ENCODE measurements around the gene KRT1.

Gene KRT1

DNA sequence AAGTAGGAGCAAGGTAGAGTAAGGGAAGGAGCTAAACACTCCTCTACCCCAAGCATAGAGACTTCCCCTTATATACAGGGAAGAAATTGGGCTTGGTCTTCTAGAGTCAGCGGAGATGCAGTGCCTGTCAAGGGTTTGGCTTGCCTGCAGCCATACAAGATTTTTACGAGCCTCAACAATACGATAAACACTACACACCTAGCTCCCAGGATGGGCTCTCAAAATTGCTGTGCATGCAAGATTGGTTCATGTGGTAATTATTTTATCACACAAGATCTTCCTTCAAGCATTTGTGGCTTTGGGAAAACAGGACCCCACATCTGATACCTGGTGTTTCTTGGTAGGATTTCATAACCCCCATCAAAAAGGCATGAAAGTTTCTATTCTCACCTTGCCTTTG, at the start of gene KRT1:
Gene KRT1, minus strand, starts transcription at position 45 of the 400 bp plus-strand sequence. CDS start 59 bp downstream, outside the sequence.
- no peaks in the 10 kb centered on the region for H3K79me2 ChIP-seq (ENCODE audit: control insufficient read depth, insufficient read depth, low read length, unreplicated experiment)
- no peaks in the 10 kb centered on the region for H3K36me3 ChIP-seq (ENCODE audit: insufficient read depth, low read length)

DNA sequence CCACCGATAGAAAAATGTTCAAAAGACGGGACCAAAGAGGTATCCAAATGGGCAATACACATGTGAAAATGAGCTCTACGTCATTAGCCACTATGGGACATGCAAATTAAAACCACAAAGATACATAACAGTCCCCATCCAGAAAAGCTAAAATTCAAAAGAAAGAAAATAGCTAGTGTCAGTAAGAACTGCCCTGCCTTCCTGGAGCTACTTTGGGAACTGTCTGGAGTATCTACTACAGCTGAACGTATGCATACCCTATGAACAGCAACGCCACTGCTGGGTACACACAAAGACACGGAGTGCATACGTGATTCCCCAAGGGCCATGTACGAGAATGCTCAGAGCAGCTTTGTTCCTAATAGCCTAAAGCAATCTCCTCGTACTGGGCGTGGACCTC, 48.9 kb upstream of the KRT1 start:
- peaks cover 87% of the 10 kb centered on the region for H3K27me3 ChIP-seq (ENCODE audit: insufficient read depth, low read length)
- H3K4me3 ChIP-seq (ENCODE audit: low read depth, low read length): no peak overlapping the region
- no peak overlapping the region for H3K27ac ChIP-seq (ENCODE audit: low read depth, low read length)
- H2AFZ ChIP-seq (ENCODE audit: low read length, unreplicated experiment): no peak overlapping the region
- H3K79me2 ChIP-seq (ENCODE audit: control insufficient read depth, insufficient read depth, low read length, unreplicated experiment): no peaks in the 10 kb centered on the region
- no peaks in the 10 kb centered on the region for H3K36me3 ChIP-seq (ENCODE audit: insufficient read depth, low read length)
- H3K4me1 ChIP-seq (ENCODE audit: control insufficient read depth, insufficient read depth, low read length, unreplicated experiment): no peaks in the 10 kb centered on the region

More for the DNA sequence above, at the start of gene KRT1:
- H3K4me3 ChIP-seq (ENCODE audit: low read depth, low read length): no peak within 1 kb of the TSS
- H3K27ac ChIP-seq (ENCODE audit: low read depth, low read length): no peak within 1 kb of the TSS
- no peaks in the 10 kb centered on the region for H3K4me1 ChIP-seq (ENCODE audit: control insufficient read depth, insufficient read depth, low read length, unreplicated experiment)
- H2AFZ ChIP-seq (ENCODE audit: low read length, unreplicated experiment): no peak within 1 kb of the TSS
- peaks cover 100% of the 10 kb centered on the region for H3K27me3 ChIP-seq (ENCODE audit: insufficient read depth, low read length)

DNA sequence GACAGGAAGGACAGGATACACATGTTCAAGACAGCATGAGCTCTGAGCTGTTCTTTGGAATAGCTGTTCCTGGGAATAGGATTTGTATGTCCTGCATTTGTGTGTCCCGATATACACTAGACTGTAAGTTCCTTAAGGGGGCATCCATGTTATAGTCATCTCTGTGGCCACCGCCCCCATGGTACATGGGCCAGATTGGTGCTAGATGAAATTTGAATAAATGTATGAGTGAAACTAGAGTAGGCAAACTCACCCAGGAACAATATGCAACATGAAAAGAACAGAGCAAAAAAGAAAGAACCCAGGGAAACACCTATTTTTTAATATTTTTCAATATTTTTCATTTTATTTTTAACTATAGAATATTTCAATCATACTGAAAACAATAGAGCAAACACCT, 48.2 kb upstream of the KRT1 start:
- Histone ChIP-seq H3K79me2 (ENCODE audit: control insufficient read depth, insufficient read depth, low read length, unreplicated experiment) (no peaks in the 10 kb centered on the region), H3K27ac (ENCODE audit: low read depth, low read length) (no peak overlapping the region), H3K4me3 (ENCODE audit: low read depth, low read length) (no peak overlapping the region), H3K4me1 (ENCODE audit: control insufficient read depth, insufficient read depth, low read length, unreplicated experiment) (no peaks in the 10 kb centered on the region), H3K36me3 (ENCODE audit: insufficient read depth, low read length) (no peaks in the 10 kb centered on the region), H2AFZ (ENCODE audit: low read length, unreplicated experiment) (no peak overlapping the region), H3K27me3 (ENCODE audit: insufficient read depth, low read length) (peaks cover 80% of the 10 kb centered on the region)

DNA sequence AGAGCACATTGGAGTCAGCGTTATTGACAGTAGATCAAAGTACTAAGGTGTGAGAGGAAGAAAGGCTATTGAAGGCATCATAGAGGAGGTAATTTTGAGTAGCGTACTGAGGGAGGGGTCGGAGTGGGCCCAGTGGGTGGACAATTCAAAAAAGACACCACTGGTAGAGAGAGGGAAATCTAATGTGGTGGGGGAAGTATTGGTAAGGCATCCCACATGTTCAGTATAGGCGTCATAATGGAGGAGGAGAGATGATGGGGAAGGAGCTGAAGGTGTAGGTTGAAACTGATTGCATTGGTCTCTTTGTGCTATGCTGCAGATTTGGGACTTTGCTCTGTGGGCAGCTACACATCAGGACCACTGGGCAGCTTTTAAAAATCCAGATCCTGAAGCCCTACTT, 46.8 kb upstream of the KRT1 start:
- Histone ChIP-seq H3K36me3 (ENCODE audit: insufficient read depth, low read length) (no peaks in the 10 kb centered on the region), H3K4me1 (ENCODE audit: control insufficient read depth, insufficient read depth, low read length, unreplicated experiment) (no peaks in the 10 kb centered on the region), H3K79me2 (ENCODE audit: control insufficient read depth, insufficient read depth, low read length, unreplicated experiment) (no peaks in the 10 kb centered on the region), H3K27ac (ENCODE audit: low read depth, low read length) (no peak overlapping the region), H2AFZ (ENCODE audit: low read length, unreplicated experiment) (no peak overlapping the region), H3K4me3 (ENCODE audit: low read depth, low read length) (no peak overlapping the region), H3K27me3 (ENCODE audit: insufficient read depth, low read length) (peaks cover 73% of the 10 kb centered on the region)

DNA sequence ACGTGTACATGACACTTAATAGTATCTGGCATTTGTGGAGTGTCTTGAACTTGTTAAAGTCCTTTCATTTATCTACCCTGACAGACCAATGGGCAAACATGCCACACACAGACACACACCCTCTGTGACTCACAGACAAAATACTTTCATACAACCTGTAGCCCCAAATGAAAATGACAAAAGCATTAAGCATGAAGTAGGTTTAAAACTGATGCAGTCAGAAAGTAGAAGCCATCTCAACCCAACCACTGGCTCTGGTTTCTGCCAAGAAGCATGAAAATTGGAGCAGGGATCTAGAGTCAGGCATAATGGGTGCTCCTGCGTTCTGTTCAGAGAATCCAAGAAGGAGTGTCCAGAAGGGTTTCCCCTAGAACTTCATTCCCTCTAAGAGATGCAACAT, 46.2 kb upstream of the KRT1 start:
- Histone ChIP-seq H3K36me3 (ENCODE audit: insufficient read depth, low read length) (no peaks in the 10 kb centered on the region), H3K4me1 (ENCODE audit: control insufficient read depth, insufficient read depth, low read length, unreplicated experiment) (no peaks in the 10 kb centered on the region), H3K4me3 (ENCODE audit: low read depth, low read length) (no peak overlapping the region), H2AFZ (ENCODE audit: low read length, unreplicated experiment) (no peak overlapping the region), H3K79me2 (ENCODE audit: control insufficient read depth, insufficient read depth, low read length, unreplicated experiment) (no peaks in the 10 kb centered on the region), H3K27me3 (ENCODE audit: insufficient read depth, low read length) (peaks cover 73% of the 10 kb centered on the region), H3K27ac (ENCODE audit: low read depth, low read length) (no peak overlapping the region)

DNA sequence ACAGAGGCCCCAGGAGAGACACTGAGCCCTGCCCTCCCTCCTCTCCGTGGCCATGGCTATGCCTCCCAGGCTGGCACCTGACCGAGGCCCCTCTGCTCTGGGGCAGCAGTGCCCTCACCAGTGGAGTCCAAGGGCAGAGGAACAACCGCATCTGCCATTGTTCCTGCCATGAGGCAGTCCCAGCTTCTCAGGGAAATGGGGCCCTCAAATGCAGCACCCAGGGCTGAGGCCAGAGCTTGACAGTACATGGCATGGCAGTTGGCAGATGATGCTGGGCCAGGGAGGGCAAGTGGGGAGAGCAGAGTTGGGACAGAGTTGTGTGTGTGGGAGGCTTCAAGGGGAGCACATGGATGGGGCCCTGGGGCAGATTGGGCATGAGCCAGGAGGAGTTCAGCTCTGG, 44.2 kb upstream of the KRT1 start:
- no peak overlapping the region for H2AFZ ChIP-seq (ENCODE audit: low read length, unreplicated experiment)

DNA sequence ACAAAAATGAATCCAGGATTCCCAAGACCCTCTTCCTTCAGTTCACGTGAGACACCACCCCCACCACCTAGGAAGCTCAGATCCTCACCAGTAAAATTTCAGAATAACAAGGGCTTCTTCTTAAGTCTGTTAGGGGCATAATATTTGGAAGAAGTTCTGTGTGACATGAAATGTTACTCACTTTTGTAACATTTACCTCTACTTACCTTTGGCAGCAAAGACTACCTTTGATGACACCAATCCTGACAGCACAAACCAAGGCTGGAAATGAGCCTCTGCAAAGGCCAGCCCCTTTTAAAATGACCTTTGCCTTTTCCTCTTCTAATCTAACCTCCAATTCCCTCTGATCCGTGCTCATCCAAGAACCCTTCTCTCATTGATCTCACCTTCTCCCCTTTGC, 42.5 kb upstream of the KRT1 start:
- H3K36me3 ChIP-seq (ENCODE audit: insufficient read depth, low read length): no peaks in the 10 kb centered on the region
- no peaks in the 10 kb centered on the region for H3K79me2 ChIP-seq (ENCODE audit: control insufficient read depth, insufficient read depth, low read length, unreplicated experiment)
- H3K4me1 ChIP-seq (ENCODE audit: control insufficient read depth, insufficient read depth, low read length, unreplicated experiment): no peaks in the 10 kb centered on the region
- H3K27me3 ChIP-seq (ENCODE audit: insufficient read depth, low read length): peaks cover 66% of the 10 kb centered on the region
- H3K27ac ChIP-seq (ENCODE audit: low read depth, low read length): no peak overlapping the region
- no peak overlapping the region for H3K4me3 ChIP-seq (ENCODE audit: low read depth, low read length)
- no peak overlapping the region for H2AFZ ChIP-seq (ENCODE audit: low read length, unreplicated experiment)

More for the DNA sequence above, 44.2 kb upstream of the KRT1 start:
- Histone ChIP-seq H3K79me2 (ENCODE audit: control insufficient read depth, insufficient read depth, low read length, unreplicated experiment) (no peaks in the 10 kb centered on the region), H3K27ac (ENCODE audit: low read depth, low read length) (no peak overlapping the region), H3K27me3 (ENCODE audit: insufficient read depth, low read length) (peaks cover 65% of the 10 kb centered on the region), H3K36me3 (ENCODE audit: insufficient read depth, low read length) (no peaks in the 10 kb centered on the region), H3K4me3 (ENCODE audit: low read depth, low read length) (no peak overlapping the region), H3K4me1 (ENCODE audit: control insufficient read depth, insufficient read depth, low read length, unreplicated experiment) (no peaks in the 10 kb centered on the region)

DNA sequence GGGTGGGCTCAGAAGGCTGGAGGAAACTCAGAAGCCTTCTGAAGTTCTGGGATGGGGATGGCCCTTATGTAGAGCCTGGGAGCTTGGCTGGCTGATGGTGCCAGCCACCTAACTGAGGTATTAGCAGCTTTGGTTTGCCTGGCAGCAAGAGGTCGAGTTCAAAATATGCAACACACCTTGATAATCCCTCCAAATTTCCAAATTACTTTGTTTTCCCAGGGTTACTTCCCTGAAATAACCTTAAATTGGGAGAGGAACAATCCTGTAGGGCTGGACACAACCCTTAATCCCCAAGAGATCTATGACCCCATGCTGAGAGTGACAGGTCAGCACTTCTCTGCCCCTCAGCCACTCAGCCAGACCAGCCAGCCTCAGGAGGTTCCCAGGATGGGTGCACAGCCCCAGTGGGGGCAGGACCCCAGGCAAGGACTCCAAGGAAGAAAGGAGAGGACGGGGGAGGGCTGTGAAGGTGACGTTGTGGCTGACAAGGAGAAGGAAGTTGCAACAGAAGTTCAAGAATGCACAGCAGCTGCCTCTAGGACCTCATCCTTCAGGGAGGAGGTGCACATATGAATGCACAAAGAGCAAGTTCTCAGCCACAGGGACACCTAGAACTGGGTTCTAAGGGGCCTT, 41.7 kb upstream of the KRT1 start:
- no peaks in the 10 kb centered on the region for H3K36me3 ChIP-seq (ENCODE audit: insufficient read depth, low read length)
- no peak overlapping the region for H3K4me3 ChIP-seq (ENCODE audit: low read depth, low read length)
- no peaks in the 10 kb centered on the region for H3K79me2 ChIP-seq (ENCODE audit: control insufficient read depth, insufficient read depth, low read length, unreplicated experiment)
- no peak overlapping the region for H2AFZ ChIP-seq (ENCODE audit: low read length, unreplicated experiment)
- H3K27ac ChIP-seq (ENCODE audit: low read depth, low read length): no peak overlapping the region
- H3K4me1 ChIP-seq (ENCODE audit: control insufficient read depth, insufficient read depth, low read length, unreplicated experiment): no peaks in the 10 kb centered on the region
- H3K27me3 ChIP-seq (ENCODE audit: insufficient read depth, low read length): peaks cover 66% of the 10 kb centered on the region

DNA sequence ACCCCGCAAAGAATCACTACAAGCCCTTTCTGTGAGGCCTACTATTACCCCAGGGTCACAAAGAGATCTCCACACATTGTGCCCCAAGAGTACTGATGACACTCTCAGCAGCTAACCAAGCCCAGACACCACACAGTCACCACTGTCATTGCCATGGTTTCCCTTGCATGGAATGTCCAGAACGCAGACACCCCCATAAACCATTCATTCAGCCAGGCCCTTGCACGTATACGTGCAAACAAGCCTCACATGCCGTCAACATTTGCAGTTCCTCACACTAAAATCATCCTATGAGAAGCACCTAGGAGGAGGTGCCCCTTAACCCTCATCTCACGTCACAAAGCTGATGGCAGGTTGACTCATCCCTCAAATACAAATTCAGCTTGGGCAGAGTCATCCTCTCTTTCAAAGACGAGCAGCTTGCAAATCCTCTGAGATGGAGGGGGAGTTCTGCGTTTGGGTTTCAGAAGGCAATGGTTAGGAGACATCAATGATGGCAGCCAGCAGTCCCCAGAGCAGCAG, 40.2 kb upstream of the KRT1 start:
- Histone ChIP-seq H3K4me1 (ENCODE audit: control insufficient read depth, insufficient read depth, low read length, unreplicated experiment) (no peaks in the 10 kb centered on the region), H3K27me3 (ENCODE audit: insufficient read depth, low read length) (peaks cover 66% of the 10 kb centered on the region), H2AFZ (ENCODE audit: low read length, unreplicated experiment) (no peak overlapping the region), H3K27ac (ENCODE audit: low read depth, low read length) (no peak overlapping the region), H3K4me3 (ENCODE audit: low read depth, low read length) (no peak overlapping the region), H3K36me3 (ENCODE audit: insufficient read depth, low read length) (no peaks in the 10 kb centered on the region), H3K79me2 (ENCODE audit: control insufficient read depth, insufficient read depth, low read length, unreplicated experiment) (no peaks in the 10 kb centered on the region)

DNA sequence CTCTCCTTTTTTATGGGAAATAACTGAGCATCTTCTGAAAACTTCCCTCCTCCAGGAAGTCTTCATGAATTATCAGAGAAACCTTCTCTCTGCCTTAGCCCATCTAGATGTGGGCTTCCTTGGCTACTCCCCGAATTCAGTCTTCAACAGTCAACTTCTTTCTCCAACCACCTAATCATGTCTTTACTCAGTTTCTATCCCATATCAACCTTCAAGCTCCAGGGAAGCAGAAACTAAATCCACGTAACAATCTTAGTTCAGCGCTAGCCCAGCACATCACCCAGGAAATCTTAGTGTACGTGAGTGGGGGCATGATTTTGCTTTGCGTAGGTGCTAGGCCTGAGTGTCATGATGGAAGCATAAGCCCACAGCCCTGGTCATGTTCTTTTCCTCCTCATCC, 35.9 kb upstream of the KRT1 start:
- Histone ChIP-seq H3K27me3 (ENCODE audit: insufficient read depth, low read length) (peaks cover 86% of the 10 kb centered on the region), H3K4me3 (ENCODE audit: low read depth, low read length) (no peak overlapping the region), H2AFZ (ENCODE audit: low read length, unreplicated experiment) (no peak overlapping the region), H3K27ac (ENCODE audit: low read depth, low read length) (no peak overlapping the region), H3K4me1 (ENCODE audit: control insufficient read depth, insufficient read depth, low read length, unreplicated experiment) (no peaks in the 10 kb centered on the region), H3K36me3 (ENCODE audit: insufficient read depth, low read length) (no peaks in the 10 kb centered on the region), H3K79me2 (ENCODE audit: control insufficient read depth, insufficient read depth, low read length, unreplicated experiment) (no peaks in the 10 kb centered on the region)

DNA sequence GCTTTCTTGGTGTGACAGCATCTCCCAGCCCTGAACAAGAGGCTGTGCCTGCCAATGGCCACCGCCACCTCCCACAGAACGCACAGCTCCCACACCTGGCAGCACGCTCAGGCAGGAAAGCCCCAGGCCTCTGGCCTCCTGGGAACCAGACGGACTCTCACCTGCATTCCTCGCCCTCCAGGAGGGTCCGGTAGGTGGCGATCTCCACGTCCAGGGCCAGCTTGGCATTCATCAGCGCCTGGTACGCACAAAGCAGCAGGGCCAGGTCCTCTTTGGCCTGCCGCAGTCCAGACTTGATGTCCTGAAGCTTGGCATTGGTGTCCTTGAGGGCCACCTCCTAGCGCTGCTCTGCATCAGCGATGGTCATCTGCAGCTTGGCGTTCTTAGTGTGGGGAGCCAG, 35.2 kb upstream of the KRT1 start:
- Histone ChIP-seq H3K36me3 (ENCODE audit: insufficient read depth, low read length) (no peaks in the 10 kb centered on the region), H3K79me2 (ENCODE audit: control insufficient read depth, insufficient read depth, low read length, unreplicated experiment) (no peaks in the 10 kb centered on the region), H3K27me3 (ENCODE audit: insufficient read depth, low read length) (peaks cover 81% of the 10 kb centered on the region), H3K4me3 (ENCODE audit: low read depth, low read length) (no peak overlapping the region), H3K4me1 (ENCODE audit: control insufficient read depth, insufficient read depth, low read length, unreplicated experiment) (no peaks in the 10 kb centered on the region), H2AFZ (ENCODE audit: low read length, unreplicated experiment) (no peak overlapping the region), H3K27ac (ENCODE audit: low read depth, low read length) (no peak overlapping the region)

All from ACC112 (cell line).